Activated CD4-positive, CD25-positive, alpha-beta regulatory T cell treated with anti-CD3 and anti-CD28 coated beads, Interleukin-2, amount 50 U/mL, for 24 hours (primary cell): ENCODE measurements around the gene USP44.

ENCODE experiments used
- ATAC-seq, 2 donors: fragments of 150-1000 bp; cut with Tn5 transposase; one replicate each; pipeline ENCODE4 v1.10.0; 2021; ENCODE audit warnings: mild to moderate bottlenecking in 1 of 2, moderate library complexity in 1 of 2

USP44 gene

DNA sequence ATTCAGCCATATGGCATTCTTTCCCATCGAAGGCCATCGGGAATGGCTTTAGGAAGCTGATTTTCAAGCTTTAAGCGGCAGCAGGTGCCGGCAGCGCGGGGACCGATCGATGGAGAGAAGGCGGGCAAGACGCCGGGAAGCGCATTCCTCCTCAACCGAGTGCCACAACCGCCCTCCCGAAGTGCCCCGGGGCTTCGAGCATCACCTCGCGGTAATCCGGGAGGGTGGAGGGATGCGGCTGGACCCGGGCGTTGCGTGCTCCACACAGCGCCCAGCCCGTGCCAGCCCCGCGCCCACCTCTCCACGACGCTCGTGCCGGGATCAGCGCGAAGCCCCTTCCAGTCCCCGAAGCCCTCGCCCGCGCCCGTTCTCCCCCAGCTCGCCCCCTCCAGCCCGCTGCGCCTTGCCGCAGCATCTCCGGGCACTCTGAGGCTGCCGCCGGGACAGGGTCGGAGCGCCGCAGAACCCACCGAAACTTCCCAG lies 3.2 kb downstream of the USP44 start:
- ATAC-seq, result peak; percentile 11 to 38

- ATAC-seq, result no peak
Observed at GRCh38 chr12:95547522-95548055, 3.7 kb downstream of the USP44 start.

DNA sequence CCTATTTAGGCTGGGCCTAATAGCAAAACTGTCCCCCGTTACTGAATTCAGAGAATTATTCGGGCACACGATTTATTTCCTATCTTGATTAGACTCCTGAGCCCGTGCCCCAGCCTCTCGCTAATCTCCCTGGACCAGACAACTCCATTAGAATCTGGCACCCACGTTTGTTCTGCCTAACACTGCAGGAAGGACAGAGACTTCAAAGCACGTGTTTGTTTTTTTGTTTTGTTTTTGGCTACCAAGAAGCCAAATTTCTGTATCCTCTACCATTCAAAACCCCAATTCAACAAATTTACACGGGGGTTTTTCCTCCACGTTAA lies 4.8 kb downstream of the USP44 start:
- no peak for ATAC-seq

DNA sequence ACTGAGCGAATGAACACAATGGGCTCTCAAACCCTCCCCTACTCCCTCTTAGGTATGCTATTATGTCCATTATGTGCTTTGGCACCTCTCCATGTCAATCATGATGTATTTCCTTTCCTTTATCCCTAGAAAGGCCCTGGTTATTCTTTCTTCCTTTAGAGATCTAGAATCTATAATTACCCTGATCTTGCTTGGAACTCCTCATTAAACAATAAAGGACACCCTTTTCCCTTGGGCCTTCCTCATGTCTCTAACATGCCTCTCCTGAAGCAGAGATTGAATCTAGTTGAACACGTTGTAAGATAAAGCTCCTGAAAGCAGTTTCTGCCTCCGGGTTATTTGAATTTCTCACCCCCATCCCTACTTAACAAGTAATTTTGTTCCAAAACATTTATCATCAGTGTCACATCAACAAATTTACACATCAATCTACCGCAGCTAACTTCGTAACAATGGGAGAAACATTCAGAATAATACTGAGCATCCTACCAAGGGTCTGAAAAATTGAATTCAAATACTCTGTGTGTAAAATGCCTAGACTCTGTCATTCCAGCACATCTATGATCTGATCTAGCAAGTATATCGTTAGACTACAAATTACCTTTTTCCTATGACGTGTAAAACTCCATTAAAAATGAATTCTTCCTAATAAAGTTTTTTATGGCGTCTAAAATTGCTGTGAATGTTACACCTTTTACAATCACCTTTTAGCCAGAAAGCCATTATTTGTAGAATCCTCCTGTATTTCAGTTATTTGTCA lies 5.4 kb downstream of the USP44 start:
- ATAC-seq, result no peak

DNA sequence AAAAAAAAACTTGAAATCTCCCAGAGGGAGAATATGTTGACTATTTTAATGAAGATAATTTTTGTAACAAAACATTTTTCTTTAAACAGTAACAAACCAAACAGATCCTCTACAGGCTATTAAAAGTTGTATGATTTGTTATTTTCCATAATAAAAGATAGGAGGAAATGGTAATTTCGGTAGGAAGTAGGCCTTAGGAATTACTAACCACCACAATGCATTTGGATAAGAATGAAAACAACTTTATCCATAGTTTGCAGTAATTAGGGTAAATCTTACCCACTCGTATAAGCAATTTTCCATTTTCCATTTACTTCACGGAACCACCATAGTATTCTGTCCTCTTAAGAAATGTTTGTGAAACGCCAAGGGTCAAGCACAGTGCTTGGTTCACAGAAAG lies 6.0 kb downstream of the USP44 start:
- ATAC-seq, result no peak

DNA sequence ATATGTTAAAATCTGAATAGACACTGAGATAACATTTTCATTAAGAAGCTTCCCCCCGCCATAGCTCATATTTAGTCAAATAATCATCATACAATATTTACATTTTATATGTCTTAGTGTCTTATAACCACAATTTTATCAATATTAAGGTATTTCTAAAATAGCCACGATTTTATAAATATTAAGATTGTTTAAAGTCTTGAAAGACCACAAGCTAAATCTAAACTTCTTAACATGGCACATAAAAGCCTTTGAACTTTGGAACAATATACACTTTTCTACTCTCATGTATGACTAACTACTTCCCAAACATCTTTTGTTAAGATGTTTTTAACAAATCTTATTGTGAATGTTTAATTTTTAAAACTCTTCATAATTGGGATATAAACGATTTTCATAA lies 6.5 kb downstream of the USP44 start:
- ATAC-seq, result no peak

- no peak for ATAC-seq
Observed at GRCh38 chr12:95543305-95543704, 8.0 kb downstream of the USP44 start.

GRCh38 chr12:95541436-95541835 lies 9.8 kb downstream of the USP44 start:
- no peak for ATAC-seq

DNA sequence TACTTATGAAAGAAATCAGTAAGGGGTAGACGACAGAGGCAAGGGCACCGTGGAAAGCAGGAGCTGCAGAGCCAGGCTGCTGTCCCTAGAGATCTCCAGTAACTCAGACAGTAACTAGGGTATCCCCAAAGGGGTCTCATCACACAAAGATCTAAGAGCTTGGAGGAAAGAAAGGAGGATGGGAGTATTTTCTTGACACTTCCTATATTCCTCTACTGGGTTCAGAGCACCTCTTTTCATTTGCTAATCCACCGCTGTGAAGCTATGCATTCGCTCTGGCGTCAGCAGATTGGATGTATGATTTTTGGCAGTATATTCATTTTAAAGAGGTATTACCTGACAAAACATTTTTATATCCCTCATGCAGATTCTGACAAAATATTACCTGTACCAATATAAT lies 12.6 kb downstream of the USP44 start:
- ATAC-seq, result no peak

GRCh38 chr12:95538006-95538405 lies 13.3 kb downstream of the USP44 start:
- ATAC-seq, result no peak

DNA sequence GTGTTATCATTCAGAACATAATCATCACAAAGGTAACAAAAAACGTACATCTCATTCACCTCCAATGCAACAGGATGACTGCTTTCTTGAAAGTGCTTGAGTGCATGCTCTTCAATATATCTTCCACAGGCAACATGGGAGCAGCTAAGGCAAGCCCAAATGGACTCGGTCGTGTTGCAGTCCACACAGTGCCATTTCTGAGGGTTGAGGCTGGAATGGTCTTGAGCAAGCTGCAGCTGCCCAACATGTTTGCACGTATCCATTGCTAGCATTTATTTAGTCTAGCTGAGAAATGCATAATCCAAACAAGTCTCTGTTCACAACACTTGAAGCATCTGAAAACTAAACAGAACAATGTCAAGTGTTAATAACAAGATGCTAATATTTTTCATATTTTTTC lies 17.3 kb downstream of the USP44 start:
- ATAC-seq, result no peak

DNA sequence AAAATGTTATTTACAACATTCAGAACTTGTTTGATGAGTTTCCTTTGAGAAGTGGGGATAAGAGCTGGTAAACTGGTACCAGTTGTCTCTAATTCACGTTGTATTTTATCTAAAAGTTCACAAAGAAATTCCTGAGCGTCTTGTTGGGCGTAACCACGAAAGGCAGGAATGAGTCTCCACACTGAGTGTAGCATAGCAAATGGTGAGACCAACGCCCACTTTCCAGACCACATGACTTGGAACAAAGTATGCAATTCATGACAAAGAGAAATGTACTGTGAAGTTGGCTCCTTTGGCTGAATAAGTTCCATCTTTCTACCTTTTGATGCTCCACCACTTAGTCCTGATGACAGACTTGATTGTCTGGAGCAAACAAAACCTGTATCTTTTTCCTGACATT lies 18.4 kb downstream of the USP44 start:
- no peak for ATAC-seq

- no peak for ATAC-seq
Observed at GRCh38 chr12:95529693-95530225, 21.5 kb downstream of the USP44 start.

- no peak for ATAC-seq
Observed at GRCh38 chr12:95528431-95528830, 22.8 kb downstream of the USP44 start.

- ATAC-seq, result no peak
Observed at GRCh38 chr12:95522692-95523091, 28.6 kb downstream of the USP44 start.

- no peak for ATAC-seq
Observed at GRCh38 chr12:95520816-95521215, 30.5 kb downstream of the USP44 start.

DNA sequence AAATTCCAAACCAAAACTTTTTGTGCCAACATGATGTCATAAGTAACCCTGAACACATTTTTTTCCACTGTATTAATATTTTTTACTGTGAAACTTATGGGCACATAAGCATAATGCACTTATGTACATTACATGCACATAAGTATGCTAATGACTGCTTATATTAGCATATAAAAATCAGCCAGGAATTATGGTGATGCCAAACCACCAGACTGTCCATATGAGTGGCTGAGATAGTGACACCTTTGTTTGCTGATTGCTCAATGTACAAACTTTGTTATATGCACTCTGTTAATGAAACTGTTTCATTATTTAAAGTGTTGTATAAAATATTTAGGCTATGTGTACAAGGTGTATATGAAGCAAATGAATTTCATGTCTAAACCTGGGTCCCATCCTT lies 32.3 kb downstream of the USP44 start:
- no peak for ATAC-seq

DNA sequence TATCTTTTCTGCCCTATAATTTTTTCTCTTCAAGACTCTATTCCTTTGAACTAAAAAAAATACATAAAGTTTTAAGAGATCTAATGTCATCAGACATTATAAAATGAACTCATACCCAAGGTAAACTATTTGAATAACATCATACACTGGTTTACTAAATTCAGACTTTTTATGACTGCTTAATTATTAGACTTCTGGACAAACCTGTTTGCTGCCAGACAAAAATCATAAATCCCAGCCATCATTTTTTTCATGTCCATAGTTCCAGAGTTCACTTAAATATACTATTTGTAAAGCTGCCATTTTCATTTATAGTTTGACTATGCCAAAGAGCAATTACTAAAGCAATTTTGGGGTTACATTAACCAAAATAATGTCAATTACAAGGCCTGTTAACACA lies 34.0 kb downstream of the USP44 start:
- ATAC-seq, result no peak

GRCh38 chr12:95516757-95517156 lies 34.5 kb downstream of the USP44 start:
- no peak for ATAC-seq

GRCh38 chr12:95515197-95515596 lies 36.1 kb downstream of the USP44 start:
- no peak for ATAC-seq

- ATAC-seq, result no peak
Observed at GRCh38 chr12:95513599-95513998, 37.7 kb downstream of the USP44 start.

DNA sequence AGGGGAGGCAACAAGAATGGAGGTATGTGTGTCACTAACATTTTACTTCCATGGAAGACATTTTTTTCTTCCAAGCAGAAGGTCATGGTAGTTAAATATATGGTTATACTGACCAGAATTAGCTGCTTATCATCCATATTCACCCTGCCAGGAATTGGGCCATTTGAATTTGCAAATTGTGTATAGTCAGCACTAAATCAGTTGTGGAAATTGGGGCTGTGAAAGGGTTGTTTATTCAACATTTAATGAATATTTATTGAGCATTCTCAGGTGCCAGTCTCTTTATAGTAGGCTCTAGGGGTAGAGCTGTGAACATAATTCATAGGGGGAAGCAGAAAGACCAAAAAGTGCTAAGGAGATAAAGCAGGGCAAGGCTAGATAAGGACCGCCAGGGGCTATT lies 39.3 kb downstream of the USP44 start:
- ATAC-seq, result no peak

GRCh38 chr12:95509300-95509699 lies 42.0 kb downstream of the USP44 start:
- no peak for ATAC-seq

DNA sequence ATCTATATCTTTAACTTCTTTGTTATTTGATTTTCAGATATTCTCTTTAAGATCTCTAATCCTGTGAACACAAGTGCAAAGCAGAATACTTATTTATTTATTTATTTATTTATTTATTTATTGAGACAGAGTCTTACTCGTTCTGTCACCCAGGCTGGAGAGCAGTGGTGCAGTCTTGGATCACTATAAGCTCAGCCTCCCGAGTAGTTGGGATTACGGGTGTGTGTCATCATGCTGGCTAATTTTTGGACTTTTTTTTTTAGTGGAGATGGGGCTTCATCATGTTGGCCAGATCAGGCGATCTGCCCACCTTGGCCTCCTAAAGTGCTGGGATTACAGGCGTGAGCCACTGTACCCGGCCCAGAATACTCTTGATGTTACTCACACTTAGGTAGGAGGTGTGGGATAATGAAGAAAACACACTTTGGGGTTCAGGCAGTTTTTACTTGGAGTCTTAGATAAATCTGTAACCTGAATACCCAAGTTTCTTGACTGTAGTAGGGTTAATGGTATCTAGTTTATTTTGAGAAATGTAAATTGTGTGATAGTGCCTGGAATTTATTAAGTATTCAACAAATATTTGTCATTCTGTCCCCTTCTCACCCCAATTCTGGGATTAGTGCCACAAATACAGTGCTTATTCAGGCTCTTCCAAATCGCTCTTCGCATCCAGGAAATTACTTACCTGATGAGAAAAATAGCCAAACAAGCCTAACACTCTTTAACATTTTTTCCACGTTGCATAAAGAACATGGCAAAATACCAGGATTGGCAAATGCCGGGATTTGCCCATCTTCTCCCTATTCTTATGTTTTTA lies 44.4 kb downstream of the USP44 start:
- no peak for ATAC-seq
